ENCODE measurements around the gene TTC6.
"Not testable (repeated sequence)": the region's sequence is repeated elsewhere in the genome, so short reads cannot be mapped to it uniquely, and the experiment has no call there.

TTC6 gene

GRCh38 chr14:37594971-37595808 is at the start of gene TTC6, which contains the start of gene FOXA1:
TSS of gene TTC6 (plus strand) at chr14:37595629. CDS start at chr14:37622065, 26,436 bp downstream.
TSS of gene FOXA1 (minus strand) at chr14:37595249. CDS start at chr14:37594972, 277 bp downstream.
- ATAC-seq (no peak), DNase-seq (no peak)

- ATAC-seq (no peak), DNase-seq (no peak)
These were observed 48.6 kb upstream of the TTC6 start for GRCh38 chr14:37546621-37547447.

- DNase-seq (no peak), ATAC-seq (no peak)
These were observed 44.9 kb upstream of the TTC6 start for GRCh38 chr14:37550511-37550910.

- ATAC-seq (no peak), DNase-seq (no peak)
These were observed 44.3 kb upstream of the TTC6 start for GRCh38 chr14:37551119-37551518.

- DNase-seq (no peak), ATAC-seq (no peak)
These were observed 41.4 kb upstream of the TTC6 start for GRCh38 chr14:37553935-37554550.

- DNase-seq, ATAC-seq: not testable (repeated sequence)
These were observed 39.8 kb upstream of the TTC6 start for GRCh38 chr14:37555596-37555995.

- no peak for DNase-seq
- no peak for ATAC-seq
These were observed 36.7 kb upstream of the TTC6 start for GRCh38 chr14:37558740-37559139.

- ATAC-seq (no peak), DNase-seq (no peak)
These were observed 36.0 kb upstream of the TTC6 start for GRCh38 chr14:37559386-37559785.

- ATAC-seq = no peak
- DNase-seq = no peak
These were observed 32.2 kb upstream of the TTC6 start for GRCh38 chr14:37563189-37563588.

- ATAC-seq (no peak), DNase-seq (no peak)
These were observed 29.9 kb upstream of the TTC6 start for GRCh38 chr14:37565550-37565949.

- ATAC-seq (no peak), DNase-seq (no peak)
These were observed 28.5 kb upstream of the TTC6 start for GRCh38 chr14:37566811-37567371.

GRCh38 chr14:37569729-37570128 is 25.7 kb upstream of the TTC6 start:
- ATAC-seq (no peak), DNase-seq (no peak)

GRCh38 chr14:37571391-37571790 is 24.0 kb upstream of the TTC6 start:
- ATAC-seq = no peak
- DNase-seq = no peak

GRCh38 chr14:37573356-37573755 is 22.1 kb upstream of the TTC6 start:
- no peak for ATAC-seq
- DNase-seq = no peak

- no peak for DNase-seq
- no peak for ATAC-seq
These were observed 16.2 kb upstream of the TTC6 start for GRCh38 chr14:37579274-37579673.

- DNase-seq (no peak), ATAC-seq (no peak)
These were observed 15.3 kb upstream of the TTC6 start for GRCh38 chr14:37580146-37580545.

- ATAC-seq = no peak
- DNase-seq = no peak
These were observed 11.8 kb upstream of the TTC6 start for GRCh38 chr14:37583358-37584210.

GRCh38 chr14:37584211-37585100 is 11.0 kb upstream of the TTC6 start:
- DNase-seq = no peak
- ATAC-seq = no peak

GRCh38 chr14:37585101-37585511 is 10.3 kb upstream of the TTC6 start:
- ATAC-seq (no peak), DNase-seq (no peak)

All from stimulated activated naive CD8-positive, alpha-beta T cell treated with anti-CD3 and anti-CD28 coated beads, Interleukin-15, Interleukin-2, amounts not matched to agents 100 U/mL and 50 U/mL, for 24 hours (primary cell).